Loucy (cell line): ENCODE data around the gene LRRC10B.

ENCODE experiments used
- H2AFZ ChIP-seq: fragments of 200-600 bp; sonication (generic); 2 replicates; pipeline ENCODE4 v1.6.0; 2016; ENCODE audit warnings: antibody characterized with exemption, mild to moderate bottlenecking, low read length, moderate library complexity
- H3F3A ChIP-seq: fragments of 200-600 bp; 2 replicates; pipeline ENCODE4 v1.6.0; 2016; ENCODE audit warnings: antibody characterized with exemption, low read depth, mild to moderate bottlenecking
- H3K27me3 ChIP-seq: fragments of 200-600 bp; sonication (generic); 2 replicates; pipeline ENCODE4 v1.6.1; 2014; ENCODE audit warnings: low read length, mild to moderate bottlenecking; ENCODE audit not compliant: insufficient read depth, poor library complexity, severe bottlenecking
- H3K36me3 ChIP-seq: fragments of 200-600 bp; sonication (generic); 2 replicates; pipeline ENCODE4 v1.6.1; 2016; ENCODE audit warnings: low read length; ENCODE audit not compliant: insufficient read depth
- H3K4me1 ChIP-seq: fragments of 200-600 bp; sonication (generic); 2 replicates; pipeline ENCODE4 v1.5.1; 2014; ENCODE audit warnings: low read length, mild to moderate bottlenecking; ENCODE audit not compliant: insufficient read depth, poor library complexity, severe bottlenecking
- H3K4me2 ChIP-seq: fragments of 200-600 bp; sonication (generic); 2 replicates; pipeline ENCODE4 v1.6.0; 2014; ENCODE audit warnings: antibody characterized with exemption, low read length, low read depth, mild to moderate bottlenecking; ENCODE audit not compliant: poor library complexity, severe bottlenecking
- H3K4me3 ChIP-seq: fragments of 200-600 bp; sonication (generic); 2 replicates; pipeline ENCODE4 v1.5.1; 2014; ENCODE audit warnings: low read length, mild to moderate bottlenecking, mixed read lengths; ENCODE audit not compliant: poor library complexity, severe bottlenecking
- H3K79me2 ChIP-seq: fragments of 200-600 bp; sonication (generic); 2 replicates; pipeline ENCODE4 v1.6.1; 2014; ENCODE audit warnings: low read length; ENCODE audit not compliant: insufficient read depth
- H3K9ac ChIP-seq: fragments of 200-600 bp; sonication (generic); 2 replicates; pipeline ENCODE4 v1.6.0; 2014; ENCODE audit warnings: mild to moderate bottlenecking, low read depth, low read length, moderate library complexity; ENCODE audit not compliant: poor library complexity, severe bottlenecking
- H3K9me2 ChIP-seq: fragments of 200-600 bp; sonication (generic); replicated peaks from 2 replicates; pipeline ENCODE4 v1.6.1; 2016; ENCODE audit warnings: low read depth, low read length, mixed read lengths
- H3K9me3 ChIP-seq: fragments of 200-600 bp; sonication (generic); 2 replicates; pipeline ENCODE4 v1.6.1; 2014; ENCODE audit warnings: mild to moderate bottlenecking, antibody characterized with exemption, low read length, low read depth; ENCODE audit not compliant: insufficient read depth
- H4K20me1 ChIP-seq: fragments of 200-600 bp; sonication (generic); 2 replicates; pipeline ENCODE4 v1.6.0; 2014; ENCODE audit warnings: antibody characterized with exemption, low read length, mild to moderate bottlenecking; ENCODE audit not compliant: insufficient read depth, poor library complexity, severe bottlenecking
- CTCF ChIP-seq: fragments of 200-600 bp; sonication (generic); conservative IDR thresholded peaks from 2 replicates; pipeline ENCODE4 v1.5.1; 2014; ENCODE audit warnings: mild to moderate bottlenecking, antibody characterized with exemption, low read length
- EZH2phosphoT487 ChIP-seq: fragments of 200-600 bp; IDR thresholded peaks from 2 replicates; pipeline ENCODE4 v1.6.1; 2018; ENCODE audit warnings: antibody characterized with exemption, mild to moderate bottlenecking, moderate library complexity, borderline replicate concordance

Gene LRRC10B

DNA sequence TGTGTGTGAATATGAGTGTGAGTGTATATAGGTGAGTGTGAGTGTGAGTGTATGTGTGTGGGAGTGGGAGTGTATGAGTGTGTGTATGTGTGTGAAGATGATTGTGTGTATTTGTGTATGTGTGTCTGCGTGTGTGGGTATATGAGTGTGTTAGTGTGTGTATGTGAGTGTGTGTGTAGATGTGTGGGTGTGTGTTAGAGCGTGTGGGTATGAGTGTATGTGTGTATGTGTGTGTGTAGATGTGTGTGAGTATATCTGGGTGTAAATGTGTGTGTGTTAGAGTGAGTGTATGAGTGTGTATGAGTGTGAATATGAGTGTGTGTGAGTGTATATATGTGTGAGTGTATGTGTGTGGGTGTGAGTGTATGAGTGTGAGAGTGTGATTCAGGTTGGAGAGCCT lies 11.1 kb upstream of the LRRC10B start:
- Histone ChIP-seq H3K36me3 (no peaks in the 10 kb centered on the region), H3F3A (no peaks in the 10 kb centered on the region), H3K9me3 (no peaks in the 10 kb centered on the region), H2AFZ (no peak overlapping the region), H3K27me3 (no peaks in the 10 kb centered on the region), H3K9ac (no peak overlapping the region), H3K9me2 (no peaks in the 10 kb centered on the region), H3K79me2 (no peaks in the 10 kb centered on the region), H3K4me2 (no peak overlapping the region), H3K4me3 (no peak overlapping the region), H3K4me1 (no peaks in the 10 kb centered on the region), H4K20me1 (no peaks in the 10 kb centered on the region)
- no peak for TF ChIP-seq EZH2phosphoT487
- TF ChIP-seq CTCF = no peak

GRCh38 chr11:61497876-61498275 lies 10.7 kb upstream of the LRRC10B start:
- no peaks in the 10 kb centered on the region for H3K9me2 ChIP-seq
- H3K4me2 ChIP-seq = no peak overlapping the region
- H3K79me2 ChIP-seq = no peaks in the 10 kb centered on the region
- no peaks in the 10 kb centered on the region for H3F3A ChIP-seq
- no peaks in the 10 kb centered on the region for H3K36me3 ChIP-seq
- H3K9me3 ChIP-seq = no peaks in the 10 kb centered on the region
- H3K4me3 ChIP-seq = no peak overlapping the region
- no peaks in the 10 kb centered on the region for H4K20me1 ChIP-seq
- no peaks in the 10 kb centered on the region for H3K4me1 ChIP-seq
- H3K9ac ChIP-seq = no peak overlapping the region
- H2AFZ ChIP-seq = no peak overlapping the region
- no peaks in the 10 kb centered on the region for H3K27me3 ChIP-seq
- TF ChIP-seq CTCF = no peak

GRCh38 chr11:61498767-61499341 lies 9.7 kb upstream of the LRRC10B start:
- H3K36me3 ChIP-seq = no peaks in the 10 kb centered on the region
- H3K4me3 ChIP-seq = no peak overlapping the region
- H3K27me3 ChIP-seq = no peaks in the 10 kb centered on the region
- no peaks in the 10 kb centered on the region for H3K4me1 ChIP-seq
- no peaks in the 10 kb centered on the region for H4K20me1 ChIP-seq
- H3K9me2 ChIP-seq = no peaks in the 10 kb centered on the region
- H3K4me2 ChIP-seq = no peak overlapping the region
- no peaks in the 10 kb centered on the region for H3K79me2 ChIP-seq
- no peak for TF ChIP-seq EZH2phosphoT487
- TF ChIP-seq CTCF = no peak
- H3K9ac ChIP-seq = no peak overlapping the region
- no peak overlapping the region for H2AFZ ChIP-seq
- H3K9me3 ChIP-seq = no peaks in the 10 kb centered on the region
- no peaks in the 10 kb centered on the region for H3F3A ChIP-seq
